HG02642 (cell line): Measurements from ENCODE around the gene CHEK1.
A peak's percentile ranks its signal among the peaks of the same experiment; 100 is the strongest.
"Not testable (repeated sequence)": the region's sequence is repeated elsewhere in the genome, so short reads cannot be mapped to it uniquely, and the experiment has no call there.

Experiments used
- ATAC-seq: cut with Tn5 transposase; IDR thresholded peaks from one replicate; pipeline ENCODE4 v1.9.1; 2021; ENCODE audit warnings: mild to moderate bottlenecking; ENCODE audit not compliant: unreplicated experiment, poor library complexity

Gene CHEK1

GRCh38 chr11:125624756-125625213, at the start of gene CHEK1:
TSS of gene CHEK1 (plus strand) at chr11:125625163. CDS start at chr11:125626769, 1,606 bp downstream.
- no peak for ATAC-seq

GRCh38 chr11:125577181-125577580, 47.8 kb upstream of the CHEK1 start:
- ATAC-seq = not testable (repeated sequence)

GRCh38 chr11:125578783-125579182, 46.2 kb upstream of the CHEK1 start:
- ATAC-seq = no peak

- no peak for ATAC-seq
Measured at GRCh38 chr11:125579811-125580210, 45.2 kb upstream of the CHEK1 start.

GRCh38 chr11:125583496-125583895, 41.5 kb upstream of the CHEK1 start:
- no peak for ATAC-seq

GRCh38 chr11:125585487-125585886, 39.5 kb upstream of the CHEK1 start:
- ATAC-seq = no peak

GRCh38 chr11:125586623-125587022, 38.3 kb upstream of the CHEK1 start:
- ATAC-seq = no peak

- ATAC-seq = no peak
Measured at GRCh38 chr11:125587480-125587879, 37.5 kb upstream of the CHEK1 start.

- no peak for ATAC-seq
Measured at GRCh38 chr11:125588505-125588904, 36.5 kb upstream of the CHEK1 start.

GRCh38 chr11:125591649-125592304, 33.2 kb upstream of the CHEK1 start:
- ATAC-seq = peak; percentile 26

- ATAC-seq = peak; percentile 98
Measured at GRCh38 chr11:125592305-125593113, 32.5 kb upstream of the CHEK1 start, which contains the start of gene STT3A. TSS of gene STT3A (plus strand) at chr11:125592852. CDS start at chr11:125595916, 3,064 bp downstream.

GRCh38 chr11:125593114-125593820, 31.7 kb upstream of the CHEK1 start:
- ATAC-seq = peak; percentile 1

GRCh38 chr11:125594958-125595357, 30.0 kb upstream of the CHEK1 start:
- ATAC-seq = no peak

- no peak for ATAC-seq
Measured at GRCh38 chr11:125600663-125601062, 24.3 kb upstream of the CHEK1 start.

- no peak for ATAC-seq
Measured at GRCh38 chr11:125603207-125603606, 21.8 kb upstream of the CHEK1 start.

GRCh38 chr11:125605417-125605816, 19.5 kb upstream of the CHEK1 start:
- no peak for ATAC-seq

GRCh38 chr11:125609545-125609944, 15.4 kb upstream of the CHEK1 start:
- ATAC-seq = no peak

- no peak for ATAC-seq
Measured at GRCh38 chr11:125618383-125618782, 6.6 kb upstream of the CHEK1 start.

GRCh38 chr11:125621995-125622394, 3.0 kb upstream of the CHEK1 start:
- no peak for ATAC-seq

- ATAC-seq = no peak
Measured at GRCh38 chr11:125623064-125623463, 1.9 kb upstream of the CHEK1 start.

- peak; percentile 34 for ATAC-seq
Measured at GRCh38 chr11:125625225-125625629, 264 bp downstream of the CHEK1 start.
